Measurements from ENCODE around the gene CSGALNACT2.

Gene CSGALNACT2

GRCh38 chr10:43223056-43223455, 84.8 kb downstream of the CSGALNACT2 start:
- no peaks in the 10 kb centered on the region for H4K20me1 ChIP-seq (ENCODE audit: low read depth, low read length)
- H2AFZ ChIP-seq (ENCODE audit: low read depth, low read length, severe bottlenecking): no peak overlapping the region
- H3K36me3 ChIP-seq (ENCODE audit: low read length): no peaks in the 10 kb centered on the region
- H3K4me2 ChIP-seq (ENCODE audit: low read depth, low read length, poor library complexity, severe bottlenecking): no peak overlapping the region
- H3K27ac ChIP-seq (ENCODE audit: low read depth, low read length): no peak overlapping the region
- H3K79me2 ChIP-seq (ENCODE audit: insufficient read depth, low read length): no peaks in the 10 kb centered on the region
- TF ChIP-seq EZH2phosphoT487 (conservative IDR thresholded peaks at IDR 0.05; ENCODE audit: low read length) (no peak), CTCF (IDR thresholded peaks at IDR 0.05; ENCODE audit: insufficient read depth, low read length, poor library complexity, severe bottlenecking) (no peak)
- H3K9me2 ChIP-seq (replicated peaks; ENCODE audit: insufficient read depth, low read length): no peaks in the 10 kb centered on the region
- H3K4me3 ChIP-seq (ENCODE audit: insufficient read depth, low read length, poor library complexity, severe bottlenecking): no peak overlapping the region
- no peak overlapping the region for H3K9ac ChIP-seq (ENCODE audit: low read length)
- H3F3A ChIP-seq (ENCODE audit: insufficient read depth): no peaks in the 10 kb centered on the region
- no peaks in the 10 kb centered on the region for H3K27me3 ChIP-seq (ENCODE audit: low read length)
- no peaks in the 10 kb centered on the region for H3K9me3 ChIP-seq (ENCODE audit: insufficient read depth, low read length)

DNA sequence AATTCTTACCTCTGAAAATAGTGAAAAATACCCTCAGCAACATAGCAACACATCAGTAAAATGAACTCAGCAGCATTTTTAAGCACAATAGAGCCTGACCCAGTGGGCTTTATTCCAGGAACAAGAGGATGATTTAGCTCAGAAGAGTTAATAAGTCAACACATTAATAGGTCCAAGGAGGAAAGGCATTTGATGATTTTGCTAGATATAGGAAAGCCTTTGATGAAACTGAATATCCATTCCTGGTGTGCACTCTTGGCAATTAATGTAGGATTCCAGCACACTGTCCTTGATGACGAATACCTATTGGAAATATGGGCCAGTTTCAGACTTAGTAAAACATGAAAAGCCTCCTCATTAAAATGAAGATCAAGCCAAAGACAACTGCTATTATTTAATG, 86.1 kb downstream of the CSGALNACT2 start:
- Histone ChIP-seq H3K9ac (ENCODE audit: low read length) (no peak overlapping the region), H3K36me3 (ENCODE audit: low read length) (no peaks in the 10 kb centered on the region), H4K20me1 (ENCODE audit: low read depth, low read length) (no peaks in the 10 kb centered on the region), H3K4me2 (ENCODE audit: low read depth, low read length, poor library complexity, severe bottlenecking) (no peak overlapping the region), H3K9me2 (replicated peaks; ENCODE audit: insufficient read depth, low read length) (no peaks in the 10 kb centered on the region), H3K27ac (ENCODE audit: low read depth, low read length) (no peak overlapping the region), H3K4me3 (ENCODE audit: insufficient read depth, low read length, poor library complexity, severe bottlenecking) (no peak overlapping the region), H3F3A (ENCODE audit: insufficient read depth) (no peaks in the 10 kb centered on the region), H2AFZ (ENCODE audit: low read depth, low read length, severe bottlenecking) (no peak overlapping the region), H3K27me3 (ENCODE audit: low read length) (no peaks in the 10 kb centered on the region), H3K9me3 (ENCODE audit: insufficient read depth, low read length) (no peaks in the 10 kb centered on the region), H3K79me2 (ENCODE audit: insufficient read depth, low read length) (no peaks in the 10 kb centered on the region)
- no peak for TF ChIP-seq CTCF (IDR thresholded peaks at IDR 0.05; ENCODE audit: insufficient read depth, low read length, poor library complexity, severe bottlenecking)
- no peak for TF ChIP-seq EZH2phosphoT487 (conservative IDR thresholded peaks at IDR 0.05; ENCODE audit: low read length)

- H3K4me2 ChIP-seq (ENCODE audit: low read depth, low read length, poor library complexity, severe bottlenecking): no peak overlapping the region
- no peaks in the 10 kb centered on the region for H3K27me3 ChIP-seq (ENCODE audit: low read length)
- H3K9me2 ChIP-seq (replicated peaks; ENCODE audit: insufficient read depth, low read length): no peaks in the 10 kb centered on the region
- no peaks in the 10 kb centered on the region for H4K20me1 ChIP-seq (ENCODE audit: low read depth, low read length)
- no peaks in the 10 kb centered on the region for H3K36me3 ChIP-seq (ENCODE audit: low read length)
- no peaks in the 10 kb centered on the region for H3F3A ChIP-seq (ENCODE audit: insufficient read depth)
- TF ChIP-seq EZH2phosphoT487 (conservative IDR thresholded peaks at IDR 0.05; ENCODE audit: low read length): no peak
- TF ChIP-seq CTCF (IDR thresholded peaks at IDR 0.05; ENCODE audit: insufficient read depth, low read length, poor library complexity, severe bottlenecking): no peak
- H3K9me3 ChIP-seq (ENCODE audit: insufficient read depth, low read length): no peaks in the 10 kb centered on the region
- H3K27ac ChIP-seq (ENCODE audit: low read depth, low read length): no peak overlapping the region
- H2AFZ ChIP-seq (ENCODE audit: low read depth, low read length, severe bottlenecking): no peak overlapping the region
- no peak overlapping the region for H3K9ac ChIP-seq (ENCODE audit: low read length)
- H3K4me3 ChIP-seq (ENCODE audit: insufficient read depth, low read length, poor library complexity, severe bottlenecking): no peak overlapping the region
- no peaks in the 10 kb centered on the region for H3K79me2 ChIP-seq (ENCODE audit: insufficient read depth, low read length)
Observed at GRCh38 chr10:43225004-43225786, 87.0 kb downstream of the CSGALNACT2 start.

Measured in SU-DHL-6 (cell line).